Prostate gland (tissue), 2 donors: ENCODE results near the gene PPFIA4.

Experiments
- POLR2A ChIP-seq: fragments of 450-650 bp; IDR thresholded peaks from one replicate; pipeline ENCODE4 v1.6.1; 2016; ENCODE audit warnings: antibody characterized with exemption, mild to moderate bottlenecking
- TF ChIP-seq, protein P1 (sequence below), 4 experiments: fragments of 200-600 bp in 2 of 4; fragments of 450-650 bp in 2 of 4; sonication (generic) in 2 of 4; IDR thresholded peaks; 1 replicate in 3 of 4; 2 replicates in 1 of 4; pipeline ENCODE4 v1.5.1; 2016 to 2019; ENCODE audit warnings: antibody characterized with exemption in 4 of 4, mild to moderate bottlenecking in 2 of 4, moderate library complexity in 2 of 4

DNA sequence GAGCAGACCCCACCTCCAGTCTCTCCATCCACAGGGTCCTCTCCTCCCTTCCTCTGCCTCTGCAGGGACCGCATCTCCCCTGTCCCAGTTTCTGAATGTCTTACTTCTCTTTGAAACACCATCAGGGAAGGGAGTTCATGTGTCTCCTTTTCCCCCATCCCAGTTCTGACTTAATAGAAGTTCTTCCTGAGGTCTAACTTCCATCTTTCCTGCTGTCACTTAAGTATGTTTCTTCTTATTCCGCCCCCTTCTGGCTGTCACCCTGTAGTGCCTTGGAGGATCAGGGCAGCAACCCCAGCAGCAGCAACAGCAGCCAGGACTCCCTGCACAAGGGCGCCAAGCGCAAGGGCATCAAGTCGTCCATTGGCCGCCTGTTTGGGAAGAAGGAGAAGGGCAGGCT lies 30.2 kb downstream of the PPFIA4 start:
- TF ChIP-seq, protein P1, sequence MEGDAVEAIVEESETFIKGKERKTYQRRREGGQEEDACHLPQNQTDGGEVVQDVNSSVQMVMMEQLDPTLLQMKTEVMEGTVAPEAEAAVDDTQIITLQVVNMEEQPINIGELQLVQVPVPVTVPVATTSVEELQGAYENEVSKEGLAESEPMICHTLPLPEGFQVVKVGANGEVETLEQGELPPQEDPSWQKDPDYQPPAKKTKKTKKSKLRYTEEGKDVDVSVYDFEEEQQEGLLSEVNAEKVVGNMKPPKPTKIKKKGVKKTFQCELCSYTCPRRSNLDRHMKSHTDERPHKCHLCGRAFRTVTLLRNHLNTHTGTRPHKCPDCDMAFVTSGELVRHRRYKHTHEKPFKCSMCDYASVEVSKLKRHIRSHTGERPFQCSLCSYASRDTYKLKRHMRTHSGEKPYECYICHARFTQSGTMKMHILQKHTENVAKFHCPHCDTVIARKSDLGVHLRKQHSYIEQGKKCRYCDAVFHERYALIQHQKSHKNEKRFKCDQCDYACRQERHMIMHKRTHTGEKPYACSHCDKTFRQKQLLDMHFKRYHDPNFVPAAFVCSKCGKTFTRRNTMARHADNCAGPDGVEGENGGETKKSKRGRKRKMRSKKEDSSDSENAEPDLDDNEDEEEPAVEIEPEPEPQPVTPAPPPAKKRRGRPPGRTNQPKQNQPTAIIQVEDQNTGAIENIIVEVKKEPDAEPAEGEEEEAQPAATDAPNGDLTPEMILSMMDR (IDR thresholded peaks at IDR 0.05): no peak
- no peak for TF ChIP-seq POLR2A
